GM20000 (cell line): ENCODE results near the gene VAPB.

Experiments used
- DNase-seq: peaks from one replicate; pipeline ENCODE4 v3.0.0; 2012; ENCODE audit warnings: low spot score
- CTCF ChIP-seq: IDR thresholded peaks from 2 replicates; pipeline ENCODE4 v1.5.1; 2012; ENCODE audit warnings: mild to moderate bottlenecking, control low read depth; ENCODE audit errors: extremely low read depth, missing control alignments

Gene VAPB

DNA sequence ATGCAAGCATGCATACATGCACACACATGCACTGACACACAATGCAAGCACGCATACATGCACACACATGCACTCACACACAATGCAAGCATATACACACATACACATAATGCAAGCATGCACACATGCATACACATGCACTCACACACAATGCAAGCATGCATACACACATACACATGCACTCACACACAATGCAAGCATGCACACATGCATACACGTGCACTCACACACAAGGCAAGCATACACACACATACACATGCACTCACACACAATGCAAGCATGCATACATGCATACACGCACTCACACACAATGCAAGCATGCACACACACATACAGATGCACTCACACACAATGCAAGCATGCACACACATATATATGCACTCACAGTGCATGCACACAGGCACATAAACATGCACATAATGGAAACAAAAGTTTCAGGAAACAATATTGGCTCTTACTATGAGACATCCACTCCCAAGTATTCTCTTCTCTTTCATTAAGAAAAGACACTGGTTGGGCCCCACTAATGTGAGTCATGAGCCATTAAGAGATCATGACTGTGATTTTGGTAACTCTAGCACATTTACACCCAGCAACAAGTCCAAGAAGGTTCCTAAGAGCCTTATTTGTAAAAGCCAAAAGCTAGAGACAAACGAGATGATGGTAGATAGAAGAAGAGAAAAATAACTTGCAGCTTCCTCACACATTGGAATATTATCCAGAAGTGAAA lies 103.9 kb downstream of the VAPB start:
- no peak for DNase-seq
- no peak for TF ChIP-seq CTCF

GRCh38 chr20:58494923-58495622 lies 106.0 kb downstream of the VAPB start:
- no peak for TF ChIP-seq CTCF
- DNase-seq, result no peak

- TF ChIP-seq CTCF, result no peak
- DNase-seq, result no peak
Measured at GRCh38 chr20:58495623-58496428, 106.8 kb downstream of the VAPB start.

DNA sequence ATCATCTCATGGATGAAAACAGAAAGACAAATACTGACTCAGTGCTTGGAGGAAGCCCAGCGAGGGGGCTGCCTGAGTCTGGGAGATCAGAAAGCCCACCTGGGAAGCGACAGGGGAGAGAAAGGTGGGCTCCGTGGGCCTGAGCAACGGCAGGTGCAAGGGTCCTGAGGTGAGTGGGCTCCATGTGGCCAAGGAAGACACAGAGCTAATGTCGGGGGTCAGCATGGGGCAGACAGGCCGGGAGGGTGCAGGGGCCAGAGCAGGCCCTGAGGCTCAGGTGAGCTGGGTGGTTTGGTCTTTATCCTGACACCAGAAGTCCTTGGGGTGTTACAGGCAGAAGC lies 107.4 kb downstream of the VAPB start:
- no peak for TF ChIP-seq CTCF
- no peak for DNase-seq

GRCh38 chr20:58497076-58497641 lies 108.1 kb downstream of the VAPB start:
- TF ChIP-seq CTCF, result no peak
- DNase-seq, result no peak

DNA sequence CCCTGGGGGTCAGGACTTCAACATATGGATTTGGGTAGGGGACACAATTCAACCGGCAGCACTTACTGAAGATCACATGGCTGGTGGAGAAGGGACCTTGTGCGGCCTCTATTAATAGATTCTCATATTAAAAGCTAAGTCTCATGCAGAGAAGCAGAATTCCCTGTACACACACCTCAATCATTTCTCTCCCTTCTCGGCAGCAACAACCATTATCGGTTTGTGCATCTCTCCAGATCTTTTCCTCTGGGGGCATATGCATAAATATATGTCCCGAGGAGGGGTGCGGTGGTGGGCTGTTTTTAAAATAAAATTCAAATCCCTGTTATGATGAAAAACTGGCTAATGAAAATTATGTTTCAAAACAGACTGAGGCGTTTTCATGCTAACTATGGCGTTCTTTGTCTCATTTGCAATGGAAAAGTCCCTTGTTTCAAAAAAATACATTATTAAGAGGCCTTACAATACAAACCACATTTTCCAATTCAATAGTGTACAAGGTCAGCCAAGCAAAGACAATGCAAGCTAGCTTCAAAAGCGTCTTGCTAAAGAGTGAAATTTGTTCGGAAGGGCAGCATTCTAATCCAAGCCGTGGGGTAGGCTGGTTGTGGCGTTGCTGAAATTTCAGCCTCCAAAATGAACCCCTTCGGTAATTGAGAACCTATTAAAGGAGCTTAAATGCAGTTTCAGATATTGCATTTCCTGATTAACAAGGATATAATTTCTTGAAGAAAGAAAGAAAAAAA lies 108.9 kb downstream of the VAPB start:
- DNase-seq, result no peak
- no peak for TF ChIP-seq CTCF
